Mesenteric fat pad (tissue), 1 donor: ENCODE results near the gene KANSL1. TPM values are rescaled to one million over a fixed set of nuclear protein-coding genes. Genes with fewer than 3 reads are reported as not detected.
"Not testable (repeated sequence)": the region's sequence is repeated elsewhere in the genome, so short reads cannot be mapped to it uniquely, and the experiment has no call there.

Source experiments
- DNase-seq: peaks from one replicate; pipeline ENCODE4 v3.0.0-alpha.2; 2020; ENCODE audit warnings: low spot score
- total RNA-seq: library from RNA; stranded (reverse); fragmentation: NEBNext Ultra II Directional; extraction: Animal tissue kit (Norgen Biotek cat#: 25700); gene quantifications from one replicate; pipeline ENCODE4 v1.2.1, GENCODE V29; 2021
- donor health status: DM: yes; HTN: yes; CAD: no.

The KANSL1 gene
- total RNA-seq, 1 donor from 2014 or later = 67.8 TPM

DNA sequence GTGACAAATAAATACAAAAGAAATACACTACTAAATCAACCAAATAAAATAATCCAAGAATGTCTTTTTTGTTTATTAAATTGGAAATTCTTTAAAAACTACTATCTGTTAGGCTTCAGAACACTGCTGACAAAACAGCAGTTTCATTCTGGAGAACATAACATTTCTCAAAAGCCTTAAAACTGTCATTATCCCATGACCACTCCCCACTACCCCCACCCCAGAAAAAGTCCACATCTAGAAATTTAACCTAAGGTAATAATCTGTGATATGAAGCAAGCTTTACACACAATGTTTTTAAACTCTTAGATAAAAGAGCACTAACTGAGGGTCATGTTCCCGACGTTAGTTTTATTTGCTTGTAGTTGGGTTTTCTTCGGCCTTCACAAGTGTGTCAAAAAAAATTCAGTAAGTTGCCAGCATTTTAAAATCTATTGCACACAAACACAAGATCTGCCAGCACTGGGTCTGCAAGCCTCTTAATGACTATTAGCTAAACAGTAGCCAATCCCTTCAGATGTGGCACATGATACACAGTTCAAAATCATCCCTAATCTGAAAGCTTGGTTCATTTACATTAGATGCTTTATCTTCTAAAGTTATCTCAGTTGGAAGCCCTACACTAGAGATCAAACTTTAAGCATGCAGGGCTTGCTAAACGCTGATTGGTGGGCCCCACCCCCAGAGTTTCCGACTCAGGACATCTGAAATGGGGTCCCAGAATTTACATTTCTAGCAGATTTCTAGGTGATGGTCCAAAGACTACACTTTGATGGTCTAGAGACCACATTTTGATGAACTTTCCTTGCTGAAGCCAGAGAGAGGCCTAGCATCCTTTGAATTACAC, 75.2 kb downstream of the KANSL1 start:
- DNase-seq = no peak

DNA sequence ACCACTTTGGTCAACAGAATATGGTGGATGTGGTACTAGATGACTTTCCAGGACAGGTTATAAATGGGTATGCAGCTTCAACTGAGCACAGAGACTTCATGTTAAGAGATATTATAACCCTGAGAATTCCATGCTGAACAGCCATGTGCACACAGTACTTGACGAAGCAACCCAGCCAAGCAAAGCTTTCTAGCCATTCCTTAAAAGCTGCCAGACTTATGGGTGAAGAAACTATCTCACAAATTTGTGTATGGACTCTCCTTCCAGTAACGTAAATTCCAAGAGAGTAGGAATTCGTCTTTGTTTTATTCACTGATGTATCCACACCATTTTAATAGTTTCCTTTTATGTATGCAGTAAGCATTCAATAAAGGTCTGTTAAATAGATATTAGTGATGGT, 76.1 kb downstream of the KANSL1 start:
- no peak for DNase-seq

DNA sequence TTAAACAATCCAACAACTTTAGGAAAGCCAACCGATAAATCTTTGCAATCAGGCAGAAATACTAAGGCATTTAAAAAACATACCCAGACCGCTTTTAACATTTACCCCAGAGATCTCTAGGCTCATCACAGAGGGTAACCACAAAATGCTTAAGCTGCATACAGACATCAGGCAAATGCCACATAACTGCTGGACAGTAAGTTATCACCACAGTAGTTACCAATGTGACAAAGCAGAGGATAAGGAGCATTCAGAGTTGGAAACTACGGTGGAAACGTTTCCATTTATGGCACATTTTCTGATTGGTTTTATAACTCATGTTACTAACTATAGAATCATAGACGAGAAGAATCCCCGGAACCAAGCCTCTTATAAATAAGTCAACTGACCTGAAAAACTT, 77.5 kb downstream of the KANSL1 start:
- no peak for DNase-seq

DNA sequence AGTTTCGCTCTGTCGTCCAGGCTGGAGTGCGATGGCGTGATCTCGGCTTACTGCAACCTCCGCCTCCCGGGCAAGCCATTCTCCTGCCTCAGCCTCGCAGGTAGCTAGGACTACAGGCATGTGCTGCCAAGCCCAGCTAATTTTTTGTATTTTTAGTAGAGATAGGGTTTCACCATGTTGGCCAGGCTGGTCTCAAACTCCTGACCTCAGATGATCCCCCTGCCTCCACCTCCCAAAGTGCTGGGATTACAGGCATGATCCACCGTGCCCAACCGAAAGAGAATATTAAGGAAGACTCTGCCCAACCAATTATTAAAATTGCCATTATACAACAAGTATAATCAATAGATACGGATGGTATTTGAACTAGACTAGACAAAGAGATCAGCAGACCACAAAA, 82.0 kb downstream of the KANSL1 start:
- not testable (repeated sequence) for DNase-seq

DNA sequence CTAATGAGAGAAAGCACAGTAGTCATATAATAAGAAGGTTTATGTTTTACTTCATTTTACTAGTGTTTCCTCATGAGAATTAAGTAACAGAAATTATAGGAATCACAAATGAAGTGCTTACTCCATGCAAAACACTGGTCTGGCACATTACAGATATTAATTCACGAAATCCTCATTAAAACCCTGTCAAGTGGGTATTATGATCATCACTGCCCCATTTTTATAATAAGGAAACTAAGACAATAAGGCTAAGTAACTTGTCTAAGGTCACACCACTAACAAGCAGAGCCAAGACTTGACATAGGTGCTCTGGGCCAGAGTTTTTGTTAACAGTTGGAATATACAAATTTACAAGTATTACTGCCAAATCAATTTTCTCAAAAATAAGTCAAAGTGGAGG, 83.0 kb downstream of the KANSL1 start:
- no peak for DNase-seq

DNA sequence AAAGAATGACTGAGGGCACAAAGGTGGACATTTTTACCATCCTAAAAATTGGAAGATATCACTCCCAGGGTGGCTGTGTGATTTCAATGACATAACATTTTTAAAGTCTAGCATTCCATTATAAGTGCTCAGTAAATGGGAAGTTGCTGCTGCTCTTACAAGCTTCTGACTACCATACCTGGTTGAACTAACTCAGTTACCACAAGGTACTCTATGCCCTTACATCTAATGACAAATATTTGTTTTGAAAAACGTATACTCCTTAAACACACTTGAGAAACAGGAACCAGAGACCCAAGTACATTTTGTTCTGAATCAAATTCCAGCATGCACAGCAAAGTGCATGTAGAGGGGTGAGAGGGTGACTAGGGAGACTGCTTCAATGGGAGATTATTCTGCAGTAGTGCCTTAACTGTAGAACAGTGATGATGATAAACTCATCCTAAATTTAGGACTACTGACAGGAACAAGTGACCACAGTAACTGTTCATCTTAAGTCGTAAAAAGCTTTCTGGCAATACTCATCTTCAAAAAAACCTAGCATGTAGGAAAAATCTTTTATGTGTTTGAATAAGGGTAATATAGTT, 83.5 kb downstream of the KANSL1 start:
- no peak for DNase-seq

DNA sequence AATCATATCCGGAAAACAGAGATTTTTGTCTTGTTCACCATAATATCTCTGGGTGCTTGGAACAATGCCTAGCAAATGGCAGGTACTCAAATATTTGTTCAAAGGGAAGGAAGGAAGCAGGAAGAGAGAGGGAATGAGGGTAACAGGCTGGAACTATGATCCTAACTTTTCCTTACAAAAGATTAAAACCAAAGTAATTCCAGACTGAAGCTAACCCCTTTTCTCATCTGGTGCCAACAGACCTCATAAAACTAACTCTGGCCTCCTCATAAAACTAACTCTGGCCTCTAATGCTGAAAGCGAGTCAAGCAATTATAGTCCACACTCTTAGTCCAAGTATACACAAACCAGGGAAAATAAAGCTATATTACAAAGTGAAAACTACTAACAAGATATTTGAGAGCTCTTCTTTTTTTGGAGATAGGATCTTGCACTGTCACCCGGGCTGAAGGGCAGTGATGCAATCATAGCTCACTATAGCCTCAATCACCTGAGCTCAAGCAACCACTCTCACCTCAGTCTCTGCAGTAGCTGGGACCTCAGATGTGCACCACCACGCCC, 84.6 kb downstream of the KANSL1 start:
- DNase-seq = no peak

DNA sequence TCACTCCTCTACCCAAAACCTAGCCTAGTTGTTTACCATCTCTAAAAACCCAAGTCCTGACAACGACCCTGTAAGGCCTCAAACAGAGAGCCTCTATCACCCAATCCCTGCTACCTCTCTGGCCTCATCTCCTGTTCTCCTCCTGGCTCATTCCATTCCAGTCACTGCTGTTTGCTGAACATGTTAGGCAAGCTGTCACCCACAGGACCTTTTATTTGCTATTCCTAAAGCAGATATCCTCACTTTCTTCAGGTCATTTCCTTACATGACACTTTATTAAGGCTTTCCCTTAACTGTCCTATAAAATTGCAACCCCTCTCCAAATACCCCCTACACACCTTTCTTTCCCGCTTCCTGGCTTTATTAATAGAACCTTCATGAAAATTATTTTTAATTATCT, 85.1 kb downstream of the KANSL1 start:
- DNase-seq = no peak

DNA sequence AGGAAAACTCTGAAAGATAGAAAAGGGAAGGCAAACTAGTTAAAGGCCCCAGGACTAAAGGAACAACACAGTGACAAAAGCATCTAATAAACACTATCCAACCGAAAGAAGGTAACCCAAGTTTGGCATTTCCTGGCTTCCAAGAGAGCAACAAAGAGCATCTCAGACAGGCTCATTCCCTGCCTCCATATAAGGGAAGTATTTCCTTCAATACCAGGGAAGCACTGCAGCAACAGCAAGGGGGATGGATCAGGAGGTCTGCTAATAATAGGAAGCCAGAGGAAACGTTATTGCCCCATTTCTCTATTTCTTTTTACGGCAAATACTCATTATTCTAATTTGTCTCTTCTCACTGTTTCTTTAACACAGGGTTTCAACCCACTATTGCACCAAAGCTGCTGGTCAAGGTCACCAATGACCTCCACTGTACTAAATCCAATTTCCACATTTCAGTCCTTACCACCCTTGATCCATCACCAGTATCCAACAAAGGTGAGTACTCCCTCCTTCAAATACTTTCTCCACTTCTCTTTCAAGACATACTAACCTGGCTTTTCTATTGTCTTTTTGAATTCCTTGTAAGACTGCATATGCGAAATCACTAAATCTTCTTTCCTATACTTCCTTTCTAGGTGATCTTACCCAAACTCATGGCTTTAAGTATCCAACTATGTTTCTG, 86.1 kb downstream of the KANSL1 start:
- DNase-seq = no peak

DNA sequence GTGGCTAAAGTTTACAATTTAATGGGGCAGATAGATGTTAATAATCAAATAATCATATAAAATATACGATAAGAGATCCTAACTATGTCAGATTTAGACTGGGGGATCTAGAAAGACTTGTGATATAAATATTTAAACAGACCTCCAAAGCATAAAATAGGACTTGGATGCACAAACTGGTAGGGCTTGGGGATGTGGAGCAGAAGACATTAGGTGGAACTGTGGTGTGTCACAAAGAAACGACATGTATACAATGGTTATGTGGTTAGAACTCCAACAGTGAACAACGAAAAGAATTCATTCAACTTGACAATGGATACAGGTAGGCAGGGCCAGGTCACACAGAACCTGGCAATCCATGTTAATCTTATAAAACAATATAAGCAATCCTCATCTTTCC, 90.4 kb downstream of the KANSL1 start:
- DNase-seq = not testable (repeated sequence)

DNA sequence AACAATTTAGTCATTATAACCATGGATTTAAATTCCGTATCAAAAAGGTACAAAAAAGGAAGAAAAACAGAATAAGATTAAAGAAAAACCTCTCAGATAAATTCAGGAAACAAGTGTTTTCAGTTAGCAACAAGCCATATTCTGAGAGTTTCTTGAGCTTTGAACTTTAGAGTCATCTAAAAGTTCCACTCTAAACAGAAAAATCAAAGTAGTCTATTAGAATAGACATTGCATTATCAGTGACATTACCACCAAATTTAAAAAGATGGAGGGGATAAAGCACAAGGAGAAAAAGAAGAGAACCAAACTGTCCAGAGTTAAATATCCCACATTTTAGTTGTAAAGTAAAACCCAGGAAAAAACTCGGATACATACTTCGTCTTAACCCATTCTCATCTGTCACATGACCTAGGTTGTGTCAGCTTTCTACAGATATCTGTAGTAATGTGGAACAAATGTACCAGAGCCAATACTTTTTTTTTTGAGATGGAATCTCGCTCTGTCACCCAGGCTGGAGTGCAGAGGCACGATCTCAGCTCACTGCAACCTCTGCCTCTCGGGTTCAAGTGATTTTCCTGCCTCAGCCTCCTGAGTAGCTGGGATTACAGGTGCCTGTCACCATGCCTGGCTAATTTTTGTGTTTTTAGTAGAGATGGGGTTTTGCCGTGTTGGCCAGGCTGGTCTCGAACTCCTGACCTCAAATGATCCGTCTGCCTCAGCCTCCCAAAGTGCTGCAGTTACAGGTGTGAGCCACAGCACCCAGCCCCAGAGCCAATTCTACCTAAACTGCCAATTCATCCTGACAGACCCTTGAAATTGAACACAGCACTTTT, 91.2 kb downstream of the KANSL1 start:
- not testable (repeated sequence) for DNase-seq

DNA sequence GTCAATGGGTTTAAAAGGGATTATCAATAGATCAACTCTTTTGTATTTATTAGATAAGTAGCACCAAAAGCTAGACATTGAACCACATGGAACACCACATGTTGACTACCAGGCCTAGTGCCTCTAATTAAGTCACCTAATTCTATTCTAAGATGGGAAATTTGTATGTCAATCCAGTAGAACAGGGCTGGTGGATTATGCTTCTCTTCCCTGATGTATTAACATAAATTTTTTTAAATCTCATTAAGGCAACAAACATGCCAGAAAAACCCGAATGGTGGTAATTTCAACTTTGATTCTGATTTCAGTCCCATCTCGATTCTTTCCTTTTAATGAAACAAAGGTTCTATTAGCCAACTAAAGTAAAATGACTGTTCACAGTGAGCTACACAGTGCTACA, 92.6 kb downstream of the KANSL1 start:
- DNase-seq = no peak

DNA sequence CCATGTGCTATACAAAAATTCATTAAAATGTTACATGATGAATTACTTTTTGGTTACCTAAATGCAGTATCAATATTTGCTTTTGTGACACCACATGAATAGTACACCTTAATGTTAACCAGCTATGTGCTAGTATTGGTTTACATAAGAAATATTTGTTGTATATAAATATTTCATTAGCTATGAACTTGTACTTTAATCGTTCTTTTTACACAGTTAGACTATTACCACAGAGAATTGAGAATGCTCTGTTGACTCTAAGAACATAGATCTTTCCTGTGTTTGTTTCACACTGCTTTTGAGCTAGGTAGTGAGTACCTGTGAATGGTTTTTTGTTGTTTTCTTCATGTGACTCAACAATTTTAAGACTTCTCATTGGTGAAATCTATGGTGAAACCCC, 93.4 kb downstream of the KANSL1 start:
- DNase-seq = no peak

DNA sequence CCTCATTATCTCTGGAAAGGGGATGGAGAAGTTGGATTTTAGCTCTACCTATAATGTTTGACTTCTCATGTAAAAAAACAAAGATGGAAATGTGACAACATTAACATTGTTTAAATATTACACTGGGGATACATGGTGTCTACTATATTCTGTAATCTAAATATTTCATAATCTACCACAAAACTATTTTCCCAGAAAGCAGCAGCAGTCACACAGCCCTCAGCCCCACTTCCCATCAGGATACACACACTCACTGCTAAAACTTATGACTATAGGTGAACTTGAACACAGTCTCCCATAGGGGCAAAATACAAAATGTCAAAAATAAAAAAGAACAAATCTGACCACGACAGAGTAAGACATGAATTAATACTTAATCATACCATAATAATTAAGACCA, 95.7 kb downstream of the KANSL1 start:
- no peak for DNase-seq

DNA sequence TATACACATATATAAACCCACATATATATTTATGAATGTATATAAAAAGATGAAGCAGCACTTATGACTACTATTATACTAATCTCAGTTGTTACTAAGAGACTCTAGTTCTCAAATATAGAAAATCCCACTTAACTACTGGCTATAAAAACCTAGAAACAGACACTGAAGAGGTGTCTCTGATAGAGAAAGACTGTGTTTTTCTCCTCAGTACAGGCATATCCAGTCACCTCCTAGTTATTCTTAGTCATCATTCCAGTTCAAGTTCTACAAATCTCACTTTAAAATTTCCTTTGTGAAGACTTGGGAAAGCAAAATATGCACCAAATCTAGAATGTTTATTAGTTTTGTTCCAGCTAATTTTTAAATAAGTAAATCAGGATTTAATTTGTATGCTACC, 100.2 kb downstream of the KANSL1 start:
- no peak for DNase-seq

DNA sequence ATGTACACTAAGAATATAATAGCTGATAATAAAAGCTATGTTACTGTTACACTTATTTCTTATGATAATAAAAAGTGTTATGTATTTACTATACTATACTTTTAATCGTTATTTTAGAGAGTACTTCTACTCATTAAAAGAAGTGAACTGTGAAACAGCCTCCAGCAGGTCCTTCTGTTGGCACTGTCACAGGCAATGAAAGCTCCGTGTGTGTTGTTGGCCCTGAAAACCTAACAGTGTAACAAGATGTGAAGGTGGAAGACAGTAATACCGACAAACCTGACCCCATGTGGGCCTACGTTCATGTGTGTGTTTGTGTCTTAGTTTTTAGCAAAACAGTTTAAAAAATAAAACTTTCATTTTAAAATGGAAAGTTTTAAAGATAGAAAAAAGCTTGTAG, 102.4 kb downstream of the KANSL1 start:
- no peak for DNase-seq

DNA sequence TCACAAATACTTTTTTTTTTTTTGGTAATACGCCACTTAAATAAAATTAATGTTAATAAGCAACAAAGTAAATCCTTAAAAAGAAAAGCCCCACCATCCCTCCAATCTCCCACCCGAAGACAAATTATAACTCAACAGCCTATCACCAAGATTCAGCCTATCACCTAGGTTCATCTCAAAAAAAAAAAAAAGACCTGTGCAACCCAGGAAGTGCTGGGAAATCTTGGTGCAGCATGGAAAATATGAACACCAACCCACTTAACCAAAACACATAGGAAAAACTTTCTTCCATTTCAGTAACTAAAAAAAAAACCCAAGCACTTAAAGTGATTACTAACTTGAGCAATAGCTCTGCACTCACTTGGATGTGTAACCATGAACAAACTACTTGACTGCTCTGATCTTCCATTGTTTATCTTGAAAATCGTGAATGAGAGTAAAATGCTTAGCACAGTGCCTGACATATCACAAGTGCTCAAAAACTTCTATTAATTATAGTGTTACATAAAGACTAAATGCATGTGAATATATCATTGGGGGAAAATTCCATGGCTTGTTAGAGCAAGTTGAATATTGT, 103.8 kb downstream of the KANSL1 start:
- DNase-seq = no peak

DNA sequence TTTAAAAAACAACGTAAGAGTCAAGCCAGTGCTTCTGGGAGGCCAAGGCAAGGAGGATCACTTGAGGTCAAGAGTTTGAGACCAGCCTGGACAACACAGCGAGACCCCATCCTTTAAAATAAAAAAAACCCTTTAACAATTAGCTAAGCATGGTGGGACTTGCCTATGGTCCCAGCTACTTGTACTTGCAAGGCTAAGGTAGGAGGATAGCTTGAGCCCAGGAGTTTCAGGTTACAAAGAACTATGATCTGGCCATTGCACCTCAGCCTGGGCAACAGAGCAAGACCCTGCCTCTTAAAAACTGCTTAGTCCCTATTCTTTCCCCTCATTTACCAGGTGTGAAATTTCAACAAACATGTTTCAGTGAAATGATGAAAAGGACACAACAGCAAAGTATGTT, 104.6 kb downstream of the KANSL1 start:
- no peak for DNase-seq

DNA sequence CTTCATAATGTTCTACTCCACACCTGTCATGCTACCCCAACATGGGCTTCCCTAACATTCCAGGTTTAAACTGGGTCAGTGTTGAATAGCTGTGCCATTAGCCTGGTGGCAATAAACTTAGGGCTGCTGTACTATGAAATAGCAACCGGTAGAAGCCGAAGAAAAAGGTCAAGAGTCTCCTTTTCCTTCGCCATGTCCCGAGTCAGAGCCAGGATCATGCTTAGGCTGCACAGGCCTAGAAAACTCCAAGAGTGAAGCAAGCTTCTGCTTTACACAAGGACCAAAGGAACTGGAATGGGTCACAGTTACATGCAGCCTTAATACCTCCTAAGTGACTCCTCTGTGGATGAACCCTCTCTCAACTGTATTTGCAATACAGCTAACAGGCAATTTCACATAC, 105.4 kb downstream of the KANSL1 start:
- DNase-seq = not testable (repeated sequence)

DNA sequence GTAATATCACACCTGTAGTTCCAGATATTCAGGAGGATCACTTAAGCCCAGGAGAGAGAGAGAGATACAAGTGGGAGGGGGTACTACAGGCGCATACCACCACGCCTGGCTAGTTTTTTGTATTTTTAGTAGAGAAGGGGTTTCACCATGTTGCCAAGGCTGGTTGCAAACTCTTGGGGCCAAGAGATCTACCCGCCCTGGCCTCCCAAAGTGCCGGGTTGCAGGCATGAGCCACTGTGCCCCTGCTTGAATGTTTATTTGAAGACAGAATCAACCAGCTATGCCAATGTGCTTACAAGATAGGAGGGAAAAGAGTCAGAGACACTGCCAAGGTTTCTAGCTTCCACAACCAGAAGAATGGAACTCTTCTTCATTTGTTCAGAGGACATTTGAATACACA, 106.4 kb downstream of the KANSL1 start:
- no peak for DNase-seq

DNA sequence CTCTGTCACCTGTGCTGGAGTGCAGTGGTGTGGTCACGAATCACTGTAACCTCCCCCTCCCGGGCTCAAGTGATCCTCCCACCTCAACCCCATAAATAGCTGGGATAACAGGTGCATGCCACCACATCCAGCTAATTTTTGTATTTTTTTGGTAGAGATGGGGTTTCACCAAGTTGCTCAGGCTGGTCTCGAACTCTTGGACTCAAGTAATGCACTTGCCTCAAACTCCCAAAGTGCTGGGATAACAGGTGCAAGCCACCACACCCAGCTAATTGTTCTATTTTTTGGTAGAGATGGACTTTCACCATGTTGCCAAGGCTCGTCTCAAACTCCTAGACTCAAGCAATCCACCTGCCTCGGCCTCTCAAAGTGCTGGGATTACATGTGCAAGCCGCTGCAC, 107.7 kb downstream of the KANSL1 start:
- DNase-seq = no peak
